ENCODE results near the gene NPC1L1.

The NPC1L1 gene

GRCh38 chr7:44498230-44498954 is 42.7 kb downstream of the NPC1L1 start:
- no peak overlapping the region for H3K4me3 ChIP-seq (ENCODE audit: insufficient read depth, low read length, poor library complexity, severe bottlenecking)
- TF ChIP-seq EZH2phosphoT487 (conservative IDR thresholded peaks at IDR 0.05; ENCODE audit: low read length) (no peak), CTCF (IDR thresholded peaks at IDR 0.05; ENCODE audit: insufficient read depth, low read length, poor library complexity, severe bottlenecking) (no peak)
- no peak overlapping the region for H3K4me2 ChIP-seq (ENCODE audit: low read depth, low read length, poor library complexity, severe bottlenecking)
- no peaks in the 10 kb centered on the region for H3K9me2 ChIP-seq (replicated peaks; ENCODE audit: insufficient read depth, low read length)
- no peak overlapping the region for H3K27ac ChIP-seq (ENCODE audit: low read depth, low read length)
- no peaks in the 10 kb centered on the region for H3K27me3 ChIP-seq (ENCODE audit: low read length)
- H3K36me3 ChIP-seq (ENCODE audit: low read length) = no peaks in the 10 kb centered on the region
- no peaks in the 10 kb centered on the region for H3K9me3 ChIP-seq (ENCODE audit: insufficient read depth, low read length)
- H3F3A ChIP-seq (ENCODE audit: insufficient read depth) = no peaks in the 10 kb centered on the region
- H2AFZ ChIP-seq (ENCODE audit: low read depth, low read length, severe bottlenecking) = no peak overlapping the region
- no peak overlapping the region for H3K9ac ChIP-seq (ENCODE audit: low read length)
- no peaks in the 10 kb centered on the region for H4K20me1 ChIP-seq (ENCODE audit: low read depth, low read length)
- no peaks in the 10 kb centered on the region for H3K79me2 ChIP-seq (ENCODE audit: insufficient read depth, low read length)

- TF ChIP-seq EZH2phosphoT487 (conservative IDR thresholded peaks at IDR 0.05; ENCODE audit: low read length) (no peak), CTCF (IDR thresholded peaks at IDR 0.05; ENCODE audit: insufficient read depth, low read length, poor library complexity, severe bottlenecking) (no peak)
- Histone ChIP-seq H3K9me2 (replicated peaks; ENCODE audit: insufficient read depth, low read length) (no peaks in the 10 kb centered on the region), H3F3A (ENCODE audit: insufficient read depth) (no peaks in the 10 kb centered on the region), H3K27ac (ENCODE audit: low read depth, low read length) (no peak overlapping the region), H4K20me1 (ENCODE audit: low read depth, low read length) (no peaks in the 10 kb centered on the region), H3K27me3 (ENCODE audit: low read length) (no peaks in the 10 kb centered on the region), H3K9ac (ENCODE audit: low read length) (no peak overlapping the region), H2AFZ (ENCODE audit: low read depth, low read length, severe bottlenecking) (no peak overlapping the region), H3K9me3 (ENCODE audit: insufficient read depth, low read length) (no peaks in the 10 kb centered on the region), H3K36me3 (ENCODE audit: low read length) (no peaks in the 10 kb centered on the region), H3K4me2 (ENCODE audit: low read depth, low read length, poor library complexity, severe bottlenecking) (no peak overlapping the region), H3K79me2 (ENCODE audit: insufficient read depth, low read length) (no peaks in the 10 kb centered on the region), H3K4me3 (ENCODE audit: insufficient read depth, low read length, poor library complexity, severe bottlenecking) (no peak overlapping the region)
Observed at GRCh38 chr7:44497155-44498027, 43.7 kb downstream of the NPC1L1 start.

- Histone ChIP-seq H2AFZ (ENCODE audit: low read depth, low read length, severe bottlenecking) (no peak overlapping the region), H4K20me1 (ENCODE audit: low read depth, low read length) (no peaks in the 10 kb centered on the region), H3K36me3 (ENCODE audit: low read length) (no peaks in the 10 kb centered on the region), H3K9me2 (replicated peaks; ENCODE audit: insufficient read depth, low read length) (no peaks in the 10 kb centered on the region), H3K27ac (ENCODE audit: low read depth, low read length) (no peak overlapping the region), H3K9me3 (ENCODE audit: insufficient read depth, low read length) (no peaks in the 10 kb centered on the region), H3F3A (ENCODE audit: insufficient read depth) (peaks cover 2% of the 10 kb centered on the region; the same call in 1 of the 2 replicates), H3K27me3 (ENCODE audit: low read length) (no peaks in the 10 kb centered on the region), H3K4me2 (ENCODE audit: low read depth, low read length, poor library complexity, severe bottlenecking) (no peak overlapping the region), H3K9ac (ENCODE audit: low read length) (no peak overlapping the region), H3K79me2 (ENCODE audit: insufficient read depth, low read length) (no peaks in the 10 kb centered on the region), H3K4me3 (ENCODE audit: insufficient read depth, low read length, poor library complexity, severe bottlenecking) (no peak overlapping the region)
- TF ChIP-seq CTCF (IDR thresholded peaks at IDR 0.05; ENCODE audit: insufficient read depth, low read length, poor library complexity, severe bottlenecking) (no peak), EZH2phosphoT487 (conservative IDR thresholded peaks at IDR 0.05; ENCODE audit: low read length) (no peak)
Observed at GRCh38 chr7:44496385-44496784, 44.7 kb downstream of the NPC1L1 start.

Data from SU-DHL-6 (cell line).